ENCODE measurements around the gene GRIK4.

Gene GRIK4

GRCh38 chr11:120625565-120625964, 114.0 kb downstream of the GRIK4 start:
- DNase-seq (ENCODE audit: extremely low read depth, low read depth): no peak
- TF ChIP-seq, protein P1, sequence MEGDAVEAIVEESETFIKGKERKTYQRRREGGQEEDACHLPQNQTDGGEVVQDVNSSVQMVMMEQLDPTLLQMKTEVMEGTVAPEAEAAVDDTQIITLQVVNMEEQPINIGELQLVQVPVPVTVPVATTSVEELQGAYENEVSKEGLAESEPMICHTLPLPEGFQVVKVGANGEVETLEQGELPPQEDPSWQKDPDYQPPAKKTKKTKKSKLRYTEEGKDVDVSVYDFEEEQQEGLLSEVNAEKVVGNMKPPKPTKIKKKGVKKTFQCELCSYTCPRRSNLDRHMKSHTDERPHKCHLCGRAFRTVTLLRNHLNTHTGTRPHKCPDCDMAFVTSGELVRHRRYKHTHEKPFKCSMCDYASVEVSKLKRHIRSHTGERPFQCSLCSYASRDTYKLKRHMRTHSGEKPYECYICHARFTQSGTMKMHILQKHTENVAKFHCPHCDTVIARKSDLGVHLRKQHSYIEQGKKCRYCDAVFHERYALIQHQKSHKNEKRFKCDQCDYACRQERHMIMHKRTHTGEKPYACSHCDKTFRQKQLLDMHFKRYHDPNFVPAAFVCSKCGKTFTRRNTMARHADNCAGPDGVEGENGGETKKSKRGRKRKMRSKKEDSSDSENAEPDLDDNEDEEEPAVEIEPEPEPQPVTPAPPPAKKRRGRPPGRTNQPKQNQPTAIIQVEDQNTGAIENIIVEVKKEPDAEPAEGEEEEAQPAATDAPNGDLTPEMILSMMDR (IDR thresholded peaks at IDR 0.05; ENCODE audit: low read depth, low read length): no peak

DNA sequence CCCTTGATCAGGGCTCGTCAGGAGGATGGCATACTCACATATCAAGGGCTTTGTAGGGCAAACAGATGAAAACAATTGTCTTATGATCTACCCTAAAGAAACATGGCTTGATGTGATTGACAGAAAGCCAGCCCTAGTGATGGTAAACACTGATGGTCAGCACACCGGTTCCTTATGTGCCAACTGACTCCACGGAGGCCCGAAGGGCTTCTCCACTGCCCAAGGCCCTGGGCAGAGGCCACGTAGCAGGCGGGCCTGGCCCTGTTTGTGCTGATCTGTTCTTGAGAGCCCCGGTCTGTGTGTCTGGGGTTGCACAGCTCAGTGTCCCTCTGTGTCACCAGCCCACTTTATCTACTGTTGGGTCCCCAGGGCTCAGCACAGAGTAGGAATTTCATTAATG, 115.2 kb downstream of the GRIK4 start:
- DNase-seq (ENCODE audit: extremely low read depth, low read depth): no peak
- TF ChIP-seq, protein P1 (IDR thresholded peaks at IDR 0.05; ENCODE audit: low read depth, low read length): no peak

DNA sequence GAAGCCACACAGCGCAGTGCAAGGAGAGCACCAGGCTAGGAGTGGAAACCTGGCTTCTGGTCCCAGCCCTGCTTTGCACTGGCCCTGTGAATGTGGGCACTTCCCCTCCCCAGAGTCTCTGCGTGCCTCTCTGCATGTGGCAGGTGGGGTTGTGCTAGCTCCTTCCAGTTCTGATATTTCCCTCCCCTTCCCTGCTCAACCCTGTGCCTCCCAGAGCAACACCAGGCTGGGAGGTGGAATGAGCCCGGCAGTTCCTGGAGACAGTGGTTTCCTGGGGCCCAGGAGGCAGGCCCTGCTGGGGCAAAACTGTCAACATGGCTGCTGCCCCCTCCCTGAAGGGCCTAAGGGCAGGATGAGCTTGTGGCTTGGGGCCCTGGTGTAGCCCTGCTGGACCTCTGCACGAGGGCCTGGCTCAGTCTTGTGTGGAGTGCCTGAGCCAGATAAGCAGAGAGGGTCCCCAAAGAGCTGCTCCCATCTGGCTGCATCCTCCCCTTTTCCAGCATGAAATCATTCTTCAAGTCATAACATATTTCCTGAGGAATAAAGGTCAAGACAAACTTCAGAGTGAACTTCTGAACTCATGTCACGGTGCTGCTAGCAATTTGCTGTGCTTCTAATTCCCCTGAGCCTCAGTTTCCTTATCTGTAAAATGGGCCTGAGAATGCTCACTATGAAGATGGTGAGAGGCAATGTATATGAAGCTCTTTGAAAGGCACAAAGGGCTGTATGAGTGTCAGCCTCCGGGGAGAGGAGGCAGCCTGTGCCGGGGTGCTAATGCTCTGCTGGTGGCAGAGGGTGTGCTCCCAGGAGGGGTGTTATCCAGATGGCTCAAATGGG, 116.0 kb downstream of the GRIK4 start:
- no peak for DNase-seq (ENCODE audit: extremely low read depth, low read depth)
- TF ChIP-seq, protein P1 (IDR thresholded peaks at IDR 0.05; ENCODE audit: low read depth, low read length): no peak

GRCh38 chr11:120629407-120630080, 118.0 kb downstream of the GRIK4 start:
- DNase-seq (ENCODE audit: extremely low read depth, low read depth): no peak
- TF ChIP-seq, protein P1 (IDR thresholded peaks at IDR 0.05; ENCODE audit: low read depth, low read length): no peak

- TF ChIP-seq, protein P1 (IDR thresholded peaks at IDR 0.05; ENCODE audit: low read depth, low read length): no peak
- DNase-seq (ENCODE audit: extremely low read depth, low read depth): no peak
These were observed 118.6 kb downstream of the GRIK4 start for GRCh38 chr11:120630122-120630521.

DNA sequence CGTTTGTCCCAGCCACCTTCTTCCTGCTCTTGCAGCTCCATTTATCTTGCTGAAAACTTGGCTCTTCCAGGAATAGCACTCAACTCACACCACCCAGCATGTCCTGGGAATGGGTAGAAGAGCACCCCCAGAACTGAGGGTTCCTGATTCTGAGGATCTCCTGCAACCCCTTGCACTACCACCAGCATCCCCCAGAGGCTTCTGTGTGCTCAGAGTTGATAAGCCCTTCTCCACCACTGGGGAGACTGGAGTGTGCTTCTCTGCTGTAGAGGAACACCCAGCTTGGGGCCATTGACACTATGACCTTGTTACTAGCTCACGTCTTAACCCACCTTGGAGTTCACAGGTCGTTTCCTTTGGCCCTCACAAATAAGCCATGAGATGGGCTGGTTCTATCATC, 121.0 kb downstream of the GRIK4 start:
- TF ChIP-seq, protein P1 (IDR thresholded peaks at IDR 0.05; ENCODE audit: low read depth, low read length): no peak; the same call in 1 of the 2 replicates
- DNase-seq (ENCODE audit: extremely low read depth, low read depth): no peak
